Stimulated activated effector memory CD8-positive, alpha-beta T cell treated with anti-CD3 and anti-CD28 coated beads, Interleukin-12 subunit alpha, Interleukin-12 subunit beta, amount 100 ng/mL, for 72 hours (primary cell): ENCODE results near the gene CYP4X1.
"Not testable (repeated sequence)": the region's sequence is repeated elsewhere in the genome, so short reads cannot be mapped to it uniquely, and the experiment has no call there.

Experiments used
- ATAC-seq: fragments of 150-1000 bp; cut with Tn5 transposase; 2 replicates; pipeline ENCODE4 v1.10.0; 2021
- DNase-seq, 2 donors: peaks; one replicate each; pipeline ENCODE4 v3.0.0; 2021 to 2022; ENCODE audit warnings: low spot score in 2 of 2
- H3K27ac Mint-ChIP-seq: one replicate; pipeline ENCODE4 v1.8.0; 2022; ENCODE audit warnings: mild to moderate bottlenecking, mixed read lengths
- H3K36me3 Mint-ChIP-seq: one replicate; pipeline ENCODE4 v1.8.0; 2022; ENCODE audit warnings: mild to moderate bottlenecking, mixed read lengths
- H3K4me1 Mint-ChIP-seq: one replicate; pipeline ENCODE4 v1.8.0; 2022; ENCODE audit warnings: mixed read lengths
- H3K4me3 Mint-ChIP-seq: one replicate; pipeline ENCODE4 v1.8.0; 2022; ENCODE audit warnings: mild to moderate bottlenecking, mixed read lengths
- H3K9me3 Mint-ChIP-seq: one replicate; pipeline ENCODE4 v1.8.0; 2022; ENCODE audit warnings: mixed read lengths

Gene CYP4X1, protein sequence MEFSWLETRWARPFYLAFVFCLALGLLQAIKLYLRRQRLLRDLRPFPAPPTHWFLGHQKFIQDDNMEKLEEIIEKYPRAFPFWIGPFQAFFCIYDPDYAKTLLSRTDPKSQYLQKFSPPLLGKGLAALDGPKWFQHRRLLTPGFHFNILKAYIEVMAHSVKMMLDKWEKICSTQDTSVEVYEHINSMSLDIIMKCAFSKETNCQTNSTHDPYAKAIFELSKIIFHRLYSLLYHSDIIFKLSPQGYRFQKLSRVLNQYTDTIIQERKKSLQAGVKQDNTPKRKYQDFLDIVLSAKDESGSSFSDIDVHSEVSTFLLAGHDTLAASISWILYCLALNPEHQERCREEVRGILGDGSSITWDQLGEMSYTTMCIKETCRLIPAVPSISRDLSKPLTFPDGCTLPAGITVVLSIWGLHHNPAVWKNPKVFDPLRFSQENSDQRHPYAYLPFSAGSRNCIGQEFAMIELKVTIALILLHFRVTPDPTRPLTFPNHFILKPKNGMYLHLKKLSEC

GRCh38 chr1:47023268-47024140 lies at the start of gene CYP4X1:
Gene CYP4X1, plus strand, starts transcription at chr1:47023669. Its CDS starts 149 bp downstream, at chr1:47023818.
- H3K27ac Mint-ChIP-seq = no peak within 1 kb of the TSS
- H3K9me3 Mint-ChIP-seq = no peaks in the 10 kb centered on the region
- H3K36me3 Mint-ChIP-seq = no peaks in the 10 kb centered on the region
- H3K4me1 Mint-ChIP-seq = no peaks in the 10 kb centered on the region
- H3K4me3 Mint-ChIP-seq = no peak within 1 kb of the TSS
- DNase-seq (no peak), ATAC-seq (no peak)

DNA sequence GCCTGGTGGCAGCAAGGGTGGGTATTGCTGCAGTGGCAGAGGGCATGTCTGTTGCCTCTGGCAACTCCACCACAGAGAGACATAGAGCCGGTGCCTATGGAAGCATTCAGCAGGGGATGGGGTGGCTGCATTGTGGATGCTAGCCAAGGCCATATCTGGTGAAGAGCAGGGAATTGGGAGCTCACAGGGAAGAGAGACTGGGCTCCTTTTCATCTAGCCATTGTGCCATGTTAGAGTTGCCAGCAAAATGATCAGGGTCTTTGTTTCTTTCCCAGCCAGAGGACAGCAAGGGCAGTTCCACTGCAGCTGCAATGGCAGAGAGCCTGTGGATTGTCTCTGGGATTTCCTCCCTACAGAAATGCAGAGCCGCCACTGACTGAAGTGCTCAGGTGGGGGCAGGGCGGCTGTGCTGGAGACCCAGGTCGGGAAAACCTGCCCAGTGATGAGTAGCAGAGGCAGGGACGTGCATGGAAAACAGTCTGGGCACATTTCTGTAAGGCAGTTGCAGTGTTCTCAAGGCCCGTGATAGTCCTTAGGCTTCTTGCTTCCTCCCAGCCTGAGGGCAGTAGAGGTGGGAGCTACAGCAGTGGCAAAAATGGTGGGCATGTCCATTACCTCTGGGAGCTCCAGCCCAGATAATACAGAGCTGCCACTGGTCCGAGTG lies 40.2 kb upstream of the CYP4X1 start:
- no peak overlapping the region for H3K4me3 Mint-ChIP-seq
- ATAC-seq (no peak), DNase-seq (no peak)
- no peak overlapping the region for H3K27ac Mint-ChIP-seq
- no peaks in the 10 kb centered on the region for H3K36me3 Mint-ChIP-seq
- H3K4me1 Mint-ChIP-seq = no peaks in the 10 kb centered on the region
- no peaks in the 10 kb centered on the region for H3K9me3 Mint-ChIP-seq

- ATAC-seq = peak; percentile 13
- H3K4me3 Mint-ChIP-seq = no peak overlapping the region
- H3K4me1 Mint-ChIP-seq = no peaks in the 10 kb centered on the region
- no peaks in the 10 kb centered on the region for H3K36me3 Mint-ChIP-seq
- DNase-seq = no peak
- no peak overlapping the region for H3K27ac Mint-ChIP-seq
- H3K9me3 Mint-ChIP-seq = no peaks in the 10 kb centered on the region
Observed at GRCh38 chr1:46983830-46984586, 39.5 kb upstream of the CYP4X1 start.

- H3K4me3 Mint-ChIP-seq, H3K9me3 Mint-ChIP-seq, H3K36me3 Mint-ChIP-seq, ATAC-seq, H3K27ac Mint-ChIP-seq, DNase-seq, H3K4me1 Mint-ChIP-seq: not testable (repeated sequence)
Observed at GRCh38 chr1:46990541-46990940, 32.9 kb upstream of the CYP4X1 start.

DNA sequence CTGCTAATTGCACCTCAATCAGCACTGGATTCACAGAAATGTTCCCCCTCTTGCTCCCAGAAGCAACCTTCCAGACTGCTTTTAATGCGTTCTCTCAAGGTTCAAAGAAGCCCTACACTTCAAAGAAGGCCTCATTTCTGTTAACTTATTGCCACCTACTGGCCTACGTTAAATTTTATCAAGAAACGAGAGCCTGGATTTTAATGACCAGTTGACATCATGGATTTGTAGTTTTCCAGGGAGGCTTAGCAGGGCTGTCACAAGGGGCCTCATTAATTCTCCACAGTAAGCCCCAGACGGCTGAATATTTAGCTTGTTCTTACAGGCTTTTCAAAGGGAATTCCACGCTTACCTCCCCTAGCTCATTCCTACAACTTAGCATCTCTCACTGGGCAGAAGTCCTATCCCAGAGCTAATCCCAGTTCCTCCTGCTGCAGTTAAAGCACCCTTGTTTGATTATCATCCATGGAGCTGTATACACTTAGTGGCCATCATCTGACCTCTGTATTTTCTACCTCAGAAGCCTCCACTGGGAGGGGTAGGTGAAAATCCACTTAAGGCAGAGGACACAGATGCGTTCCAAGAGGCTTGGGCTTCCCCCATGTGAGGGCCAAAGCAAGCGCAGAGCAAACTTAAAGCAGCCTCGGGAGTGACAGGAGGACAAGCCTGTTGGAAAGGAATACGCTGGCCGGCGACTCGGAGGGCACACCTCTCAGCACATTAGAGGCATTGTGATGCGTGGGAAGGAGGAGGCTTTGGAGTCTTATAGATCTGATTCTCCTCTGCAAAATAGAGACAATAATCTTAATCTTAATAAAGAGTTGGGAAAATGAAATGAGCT lies 32.2 kb upstream of the CYP4X1 start:
- Mint-ChIP-seq H3K9me3 (no peaks in the 10 kb centered on the region), H3K4me1 (no peaks in the 10 kb centered on the region), H3K4me3 (no peak overlapping the region), H3K27ac (no peak overlapping the region), H3K36me3 (no peaks in the 10 kb centered on the region)
- ATAC-seq (no peak), DNase-seq (no peak)

DNA sequence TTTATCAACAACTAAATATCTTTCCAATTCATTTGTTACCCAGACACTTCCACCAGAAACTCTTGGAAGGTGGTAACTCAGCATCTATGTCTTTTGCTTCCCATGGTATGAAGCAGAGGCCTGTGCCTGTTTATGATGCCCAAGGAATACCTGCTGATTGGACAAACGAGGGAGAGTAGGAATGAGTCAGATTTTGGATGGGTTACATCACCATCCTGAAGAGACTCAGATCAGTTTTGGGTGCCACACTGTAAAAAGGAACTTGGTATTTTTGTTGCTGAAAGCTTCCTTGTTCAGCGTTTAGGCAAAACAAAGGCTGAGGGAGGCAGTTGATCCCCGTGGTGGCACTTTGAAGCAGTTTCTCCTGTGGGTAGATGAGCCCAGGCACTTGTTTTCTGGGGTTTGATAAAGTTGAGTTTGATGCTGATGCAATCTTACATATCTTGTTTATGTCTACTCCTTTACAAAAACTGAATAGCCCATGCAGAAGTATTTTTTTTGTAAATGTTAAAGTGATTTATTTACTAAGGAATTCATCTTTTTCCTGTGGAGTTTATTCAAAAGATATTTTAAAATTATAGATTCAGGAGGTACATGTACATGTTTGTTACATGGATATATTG lies 26.7 kb upstream of the CYP4X1 start:
- Mint-ChIP-seq H3K4me3 (no peak overlapping the region), H3K36me3 (no peaks in the 10 kb centered on the region), H3K9me3 (no peaks in the 10 kb centered on the region), H3K4me1 (no peaks in the 10 kb centered on the region), H3K27ac (no peak overlapping the region)
- DNase-seq (no peak), ATAC-seq (no peak)

DNA sequence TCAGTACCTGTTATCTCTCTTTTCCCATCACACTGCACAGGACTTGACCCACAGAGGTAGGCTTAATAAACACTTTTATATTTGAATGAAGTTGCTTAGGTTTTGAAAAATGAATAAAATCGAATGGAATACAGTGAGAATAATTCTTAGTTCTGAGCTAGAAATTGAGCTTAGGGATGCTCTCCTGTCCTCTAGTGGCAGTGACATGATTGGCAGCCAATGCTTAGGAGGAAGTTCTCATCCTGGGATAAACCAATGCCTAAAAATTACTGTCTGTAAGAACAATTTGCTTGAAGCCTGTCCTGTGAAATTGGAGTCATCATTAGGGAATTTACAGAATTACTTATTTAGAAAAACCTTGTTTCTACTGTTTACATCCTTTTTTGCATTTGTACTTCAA lies 21.3 kb upstream of the CYP4X1 start:
- no peaks in the 10 kb centered on the region for H3K36me3 Mint-ChIP-seq
- no peaks in the 10 kb centered on the region for H3K9me3 Mint-ChIP-seq
- ATAC-seq (no peak), DNase-seq (no peak)
- H3K27ac Mint-ChIP-seq = no peak overlapping the region
- no peak overlapping the region for H3K4me3 Mint-ChIP-seq
- H3K4me1 Mint-ChIP-seq = no peaks in the 10 kb centered on the region

GRCh38 chr1:47003896-47004403 lies 19.5 kb upstream of the CYP4X1 start:
- H3K27ac Mint-ChIP-seq = no peak overlapping the region
- DNase-seq (no peak), ATAC-seq (no peak)
- no peaks in the 10 kb centered on the region for H3K36me3 Mint-ChIP-seq
- no peak overlapping the region for H3K4me3 Mint-ChIP-seq
- H3K4me1 Mint-ChIP-seq = no peaks in the 10 kb centered on the region
- H3K9me3 Mint-ChIP-seq = no peaks in the 10 kb centered on the region

DNA sequence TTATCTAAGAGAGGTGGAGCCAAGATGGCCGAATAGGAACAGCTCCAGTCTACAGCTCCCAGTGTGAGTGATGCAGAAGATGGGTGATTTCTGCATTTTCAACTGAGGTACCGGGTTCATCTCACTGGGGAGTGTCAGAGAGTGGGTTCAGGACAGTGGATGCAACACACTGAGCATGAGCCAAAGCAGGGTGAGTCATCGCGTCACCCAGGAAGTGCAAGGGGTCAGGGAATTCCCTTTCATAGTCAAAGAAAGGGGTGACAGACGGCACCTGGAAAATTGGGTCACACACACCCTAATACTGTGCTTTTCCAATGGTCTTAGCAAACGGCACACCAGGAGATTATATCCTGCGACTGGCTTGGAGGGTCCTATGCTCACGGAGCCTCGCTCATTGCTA lies 17.0 kb upstream of the CYP4X1 start:
- not testable (repeated sequence) for H3K9me3 Mint-ChIP-seq, DNase-seq, H3K27ac Mint-ChIP-seq, H3K4me3 Mint-ChIP-seq, ATAC-seq, H3K4me1 Mint-ChIP-seq, H3K36me3 Mint-ChIP-seq

- Mint-ChIP-seq H3K4me3 (no peak overlapping the region), H3K4me1 (no peaks in the 10 kb centered on the region), H3K9me3 (no peaks in the 10 kb centered on the region), H3K27ac (no peak overlapping the region), H3K36me3 (no peaks in the 10 kb centered on the region)
- DNase-seq (no peak), ATAC-seq (no peak)
Observed at GRCh38 chr1:47013293-47013692, 10.2 kb upstream of the CYP4X1 start.

- ATAC-seq = no peak
- Mint-ChIP-seq H3K4me3 (no peak overlapping the region), H3K9me3 (no peaks in the 10 kb centered on the region), H3K36me3 (no peaks in the 10 kb centered on the region), H3K4me1 (no peaks in the 10 kb centered on the region), H3K27ac (no peak overlapping the region)
- DNase-seq = no peak
Observed at GRCh38 chr1:47021070-47021469, 2.4 kb upstream of the CYP4X1 start.

GRCh38 chr1:47024141-47024801 lies 802 bp downstream of the CYP4X1 start:
- Mint-ChIP-seq H3K4me3 (no peak overlapping the region), H3K4me1 (no peaks in the 10 kb centered on the region), H3K27ac (no peak overlapping the region), H3K9me3 (no peaks in the 10 kb centered on the region), H3K36me3 (no peaks in the 10 kb centered on the region)
- ATAC-seq (no peak), DNase-seq (no peak)

DNA sequence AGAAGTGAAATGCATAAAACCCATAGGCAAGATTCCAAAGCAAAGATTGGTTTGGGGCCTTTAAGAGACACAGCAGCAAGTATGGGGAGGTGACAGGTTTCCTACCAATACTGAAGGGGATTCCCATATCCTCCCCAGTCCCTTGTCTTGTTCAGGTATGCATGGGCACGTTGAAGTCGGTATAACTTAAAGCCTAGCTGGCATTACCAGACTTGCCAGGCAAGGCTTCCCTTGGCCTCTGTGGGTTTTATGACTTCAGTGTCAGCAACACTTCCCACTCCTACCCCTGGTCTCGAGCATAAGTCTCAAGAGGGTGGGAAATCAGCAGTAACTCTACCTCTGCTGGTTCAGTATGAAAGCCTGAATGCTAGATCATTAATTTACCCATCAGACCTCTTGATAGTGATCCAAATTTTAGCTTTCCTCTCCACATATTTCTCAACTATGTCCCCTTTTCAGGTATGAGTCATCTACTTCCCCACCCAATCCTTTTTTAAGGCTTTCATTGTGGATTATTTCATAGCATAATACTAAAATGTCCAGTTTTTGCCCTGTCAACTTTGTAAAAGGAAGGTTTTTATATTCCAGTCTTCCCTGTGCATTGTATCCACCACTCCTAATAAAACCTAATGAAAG lies 6.8 kb downstream of the CYP4X1 start:
- H3K9me3 Mint-ChIP-seq = no peaks in the 10 kb centered on the region
- no peak overlapping the region for H3K27ac Mint-ChIP-seq
- H3K4me1 Mint-ChIP-seq = no peaks in the 10 kb centered on the region
- no peak overlapping the region for H3K4me3 Mint-ChIP-seq
- no peak for DNase-seq
- no peak for ATAC-seq
- H3K36me3 Mint-ChIP-seq = no peaks in the 10 kb centered on the region
